Cardiac septum (tissue), 1 donor: ENCODE results near the gene GJD3. TPM values are rescaled to one million over a fixed set of nuclear protein-coding genes. Genes with fewer than 3 reads are reported as not detected.

Experiments
- DNase-seq: peaks from one replicate; pipeline ENCODE4 v3.0.0-alpha.2; 2020; ENCODE audit warnings: low spot score
- intact Hi-C: fragments of 100-400 bp; cut with DNase I; formaldehyde crosslinking; loops from one replicate; pipeline ENCODE4 v1.14.0; 2022
- total RNA-seq: library from RNA; stranded (reverse); fragmentation: NEBNext Ultra II Directional; extraction: Animal tissue kit (Norgen Biotek cat#: 25700); gene quantifications from one replicate; pipeline ENCODE4 v1.2.1, GENCODE V29; 2021
- donor health status: DM: no; HTN: no; CAD: no.

Gene GJD3
- total RNA-seq, 1 donor from 2014 or later, result 2.6 TPM

GRCh38 chr17:40328386-40328766 lies 36.2 kb downstream of the GJD3 start:
- intact Hi-C loops, result no loop called here
- no peak for DNase-seq

GRCh38 chr17:40327735-40328385 lies 36.7 kb downstream of the GJD3 start:
- no peak for DNase-seq
- intact Hi-C loops, result no loop called here

DNA sequence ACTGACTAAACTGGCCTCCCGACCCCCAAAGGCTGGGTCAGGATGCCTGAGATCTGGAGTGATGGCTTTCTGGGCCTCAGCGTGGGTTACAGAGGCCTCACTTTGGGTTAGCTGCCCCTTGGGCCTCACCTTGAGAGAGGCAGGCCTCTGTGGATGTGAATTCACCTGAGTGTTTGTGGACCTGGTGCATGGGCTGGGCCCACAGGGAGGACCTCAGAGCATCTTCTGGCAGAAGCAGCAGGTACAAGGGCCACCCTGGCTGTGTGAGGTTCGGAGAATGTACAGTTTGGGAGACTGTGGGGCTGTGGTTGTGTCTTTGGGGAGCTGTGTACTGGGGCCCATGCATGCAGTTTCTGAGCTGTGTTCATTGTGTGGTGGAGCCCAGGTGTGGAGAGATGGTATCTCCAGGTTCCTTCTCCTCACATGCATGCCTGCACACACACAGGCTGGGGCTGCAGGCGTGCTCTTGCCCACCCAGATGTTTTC lies 37.2 kb downstream of the GJD3 start:
- DNase-seq, result no peak
- intact Hi-C loops, result no loop called here

DNA sequence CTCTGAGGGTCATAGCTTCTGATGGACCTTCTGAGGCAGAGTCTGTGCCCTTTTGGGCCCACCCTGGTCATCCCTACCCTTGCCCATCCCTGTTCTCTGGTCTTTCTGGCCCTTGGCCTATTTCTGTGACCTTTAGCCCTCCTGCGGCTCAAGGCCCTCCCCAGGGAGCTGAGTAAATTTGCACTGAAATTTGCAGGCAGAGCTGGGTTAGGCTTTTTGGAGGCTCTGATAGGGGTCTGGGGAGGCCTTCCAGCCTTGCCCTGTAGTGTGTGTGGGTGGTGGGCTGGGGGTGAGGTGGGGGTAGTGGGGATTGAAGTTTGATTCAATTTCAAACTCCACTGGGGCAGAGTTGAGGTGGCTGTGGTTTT lies 37.7 kb downstream of the GJD3 start:
- intact Hi-C loops, result no loop called here
- no peak for DNase-seq

DNA sequence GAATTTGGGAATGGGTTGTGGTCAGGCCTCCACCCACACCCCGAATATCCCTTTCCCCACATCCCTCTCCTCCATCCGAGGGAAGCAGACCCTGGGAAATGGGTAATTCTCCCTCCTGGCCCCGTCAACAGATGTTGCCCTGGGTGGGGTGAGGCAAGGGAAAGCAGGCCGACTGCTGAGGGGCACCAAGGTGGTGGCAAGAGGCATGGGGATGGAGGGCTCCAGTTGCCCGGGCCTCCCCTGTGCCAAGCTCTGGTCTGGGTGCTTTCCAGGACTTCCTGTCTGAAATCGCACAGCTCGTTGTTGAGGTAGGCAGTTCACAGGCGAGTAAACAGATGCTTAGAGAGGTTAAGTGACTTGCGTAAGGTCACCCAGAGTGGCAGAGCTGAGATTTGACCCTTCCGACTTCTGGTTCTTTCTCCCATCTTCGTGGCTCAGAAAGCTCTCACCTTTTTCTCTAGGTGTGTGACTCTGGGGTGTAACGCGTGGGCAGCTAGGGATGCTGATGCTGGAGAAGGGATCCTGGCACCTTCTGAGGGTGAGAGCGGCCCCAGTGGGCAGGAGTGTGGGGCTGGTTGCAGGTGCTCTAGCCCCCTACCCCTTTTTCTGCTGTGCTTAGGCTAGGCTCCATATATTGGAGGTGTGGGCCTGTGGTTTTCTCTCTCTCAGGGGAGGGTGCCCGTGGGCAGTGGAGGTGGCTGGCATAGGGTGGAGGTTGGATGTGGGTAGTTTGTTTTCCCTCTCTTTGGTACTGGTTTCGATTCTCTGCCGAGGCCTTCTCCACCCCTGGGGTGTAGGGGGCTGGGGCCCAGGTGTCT lies 38.3 kb downstream of the GJD3 start:
- intact Hi-C loops, result no loop called here
- no peak for DNase-seq

DNA sequence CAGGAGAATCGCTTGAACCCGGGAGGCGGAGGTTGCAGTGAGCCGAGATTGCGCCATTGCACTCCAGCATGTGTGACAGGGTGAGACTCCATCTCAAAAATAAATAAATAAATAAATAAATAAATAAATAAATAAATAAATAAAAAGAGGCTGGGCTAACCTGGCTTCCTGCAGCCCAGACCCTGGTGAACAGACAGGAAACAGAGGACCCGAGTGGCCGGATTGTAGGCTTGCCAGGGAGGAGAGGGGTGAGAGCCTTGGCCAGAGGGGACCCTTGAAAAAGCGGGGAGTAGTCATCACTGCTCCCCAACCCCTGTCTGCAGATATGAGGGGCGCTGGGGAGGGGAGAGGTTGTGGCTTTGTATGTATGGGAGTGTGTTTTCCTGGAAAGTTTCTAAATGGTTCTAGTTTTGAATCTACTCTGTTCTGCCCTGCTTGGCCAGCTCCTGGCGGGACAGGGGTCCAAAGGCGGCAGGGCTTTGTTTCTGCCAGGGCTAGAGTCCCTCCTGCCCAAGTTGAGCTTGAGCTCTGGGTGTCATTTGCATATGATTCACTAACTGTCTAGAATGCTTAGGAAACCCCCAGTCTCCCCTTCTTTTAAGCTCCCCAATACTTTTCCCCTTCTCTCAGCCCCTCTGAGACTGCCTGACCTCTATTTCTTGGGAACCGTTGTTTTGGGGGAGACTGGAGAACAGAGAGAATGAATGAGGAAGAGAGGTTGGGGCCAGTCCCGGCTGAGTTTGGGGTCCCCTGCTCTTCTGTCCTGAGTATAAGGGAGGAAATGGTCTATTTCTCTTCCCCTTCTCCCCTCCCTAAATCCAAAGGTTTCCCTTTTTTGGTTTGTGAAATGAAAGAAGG lies 39.2 kb downstream of the GJD3 start:
- intact Hi-C loops, result no loop called here
- DNase-seq, result no peak

DNA sequence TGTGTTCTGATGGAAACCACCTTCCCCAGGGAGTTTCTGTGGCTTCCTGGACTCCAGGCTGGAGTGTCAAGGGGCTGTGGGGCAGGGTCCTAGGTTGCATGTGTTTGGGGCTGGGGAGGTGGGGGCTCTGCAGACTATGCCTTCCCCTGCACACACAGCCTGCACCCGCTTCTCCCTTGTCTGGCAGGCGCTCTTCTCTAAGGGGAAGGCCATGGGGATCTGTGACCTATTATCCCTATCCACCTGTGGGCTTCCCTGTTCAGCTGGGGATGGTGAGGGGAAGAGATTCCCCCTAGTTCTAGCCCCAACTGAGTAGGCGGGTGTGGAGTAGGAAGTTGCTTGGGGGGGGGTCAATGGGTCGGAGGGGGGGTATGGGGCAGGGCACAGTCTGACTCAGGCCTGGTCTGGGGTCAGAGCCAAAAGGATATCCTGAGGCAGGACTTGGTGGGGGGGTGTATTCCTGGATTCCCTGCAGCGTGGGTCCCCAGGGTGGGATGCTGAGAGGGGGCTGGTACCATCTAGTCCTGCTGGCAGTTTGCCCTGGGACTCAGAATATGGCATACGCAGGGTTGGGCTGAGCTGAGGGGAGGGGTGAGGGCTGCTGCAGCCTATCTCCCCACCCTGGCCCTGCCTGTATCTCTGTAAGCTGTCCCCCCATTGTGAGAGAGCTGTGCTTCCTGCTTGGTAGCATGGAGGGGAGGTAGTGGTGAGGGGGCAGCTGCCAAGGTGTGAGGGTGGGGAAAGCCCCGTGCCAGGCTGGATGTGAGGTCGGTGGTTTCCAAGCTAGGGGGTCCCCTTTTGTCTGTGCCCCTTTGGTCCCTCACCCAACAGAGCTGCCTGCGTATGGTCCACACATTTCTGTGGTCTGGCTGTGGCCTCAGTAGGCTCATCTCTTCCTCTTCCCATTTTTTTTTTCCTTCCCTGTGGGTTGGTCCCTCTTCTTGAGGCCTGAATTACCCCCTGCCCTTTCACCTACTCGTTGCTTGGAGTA lies 40.9 kb downstream of the GJD3 start:
- no peak for DNase-seq
- intact Hi-C loops, result no loop called here

GRCh38 chr17:40322358-40323315 lies 41.9 kb downstream of the GJD3 start:
- DNase-seq, result peak; percentile 94
- intact Hi-C loops, result no loop called here

DNA sequence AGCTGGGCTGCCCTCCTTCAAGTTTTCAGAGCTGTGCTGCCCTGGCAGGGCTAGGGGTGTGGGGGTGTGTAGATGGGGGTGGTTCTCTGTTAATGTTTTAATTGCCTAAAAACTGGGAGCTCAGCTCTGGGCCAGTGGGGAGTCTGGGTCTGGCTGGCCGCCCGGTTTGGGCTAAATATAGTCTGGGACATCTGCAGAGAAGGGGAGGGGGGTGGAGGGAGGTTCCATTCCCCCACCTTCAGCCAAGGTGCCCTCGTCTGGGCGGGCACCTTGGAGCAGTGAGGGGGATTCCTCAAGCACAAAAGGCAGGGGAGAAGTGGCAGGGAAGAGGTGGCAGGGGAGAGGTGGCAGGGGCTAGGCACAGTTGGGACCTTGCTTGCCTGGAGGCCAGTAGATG lies 42.6 kb downstream of the GJD3 start:
- no peak for DNase-seq
- intact Hi-C loops, result no loop called here

DNA sequence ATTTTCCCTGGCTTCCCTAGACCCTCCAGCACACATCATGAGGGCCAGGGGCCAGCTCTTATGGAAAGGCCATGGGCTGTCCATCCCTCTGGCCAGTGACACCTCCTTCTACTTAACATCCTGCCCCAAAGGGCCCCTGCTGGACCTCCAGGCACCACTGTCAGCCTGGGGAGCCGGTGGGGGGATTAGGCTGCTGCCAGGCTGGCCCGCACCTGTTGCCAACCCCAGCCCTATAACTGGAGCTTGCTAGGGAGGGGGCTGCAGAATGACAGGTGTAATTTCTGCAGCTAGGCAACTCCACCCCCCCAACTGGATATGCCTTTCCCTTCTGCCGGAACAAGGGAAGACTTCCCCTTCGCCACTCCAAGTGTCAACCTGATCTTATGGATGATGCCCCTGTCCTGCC lies 43.0 kb downstream of the GJD3 start:
- no peak for DNase-seq
- intact Hi-C loops, result no loop called here

DNA sequence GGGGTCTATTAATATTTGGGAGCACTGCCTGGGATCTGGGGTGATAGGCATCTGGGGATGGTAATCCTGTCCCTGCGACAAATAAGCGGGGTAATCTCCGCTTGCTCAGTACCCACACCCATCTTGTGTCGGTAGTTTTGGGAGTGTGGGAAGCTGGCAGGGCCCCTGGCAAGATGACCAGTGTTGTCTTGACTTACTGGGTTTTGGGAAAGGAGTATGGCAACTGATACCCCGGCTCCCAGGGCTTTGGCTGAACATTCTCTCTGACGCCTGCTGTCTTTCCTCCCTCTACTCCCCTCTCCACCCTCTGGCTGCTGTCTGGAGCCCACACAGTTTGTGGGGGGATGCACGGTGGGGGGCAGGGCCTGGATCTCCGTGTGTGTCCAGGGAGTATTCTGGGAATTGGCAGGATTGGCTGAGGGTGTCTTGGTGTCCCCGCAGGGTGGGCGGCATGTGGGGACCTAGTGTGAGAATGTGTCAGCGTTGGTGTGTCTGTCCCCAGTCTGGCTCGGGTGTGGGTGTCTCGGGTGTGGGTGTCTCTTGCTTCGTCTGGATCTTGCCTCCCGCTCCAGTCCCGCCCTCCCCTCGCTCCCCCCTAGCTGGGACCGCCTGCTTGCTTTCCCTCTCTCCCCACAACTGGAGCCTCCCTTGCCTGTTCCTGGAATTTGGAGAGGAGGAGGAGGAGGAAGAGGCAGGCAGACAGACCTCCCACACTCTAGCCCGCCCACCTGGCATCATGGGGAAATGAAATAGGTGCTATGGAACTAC lies 43.6 kb downstream of the GJD3 start:
- intact Hi-C loops, result no loop called here
- DNase-seq, result peak; percentile 81

DNA sequence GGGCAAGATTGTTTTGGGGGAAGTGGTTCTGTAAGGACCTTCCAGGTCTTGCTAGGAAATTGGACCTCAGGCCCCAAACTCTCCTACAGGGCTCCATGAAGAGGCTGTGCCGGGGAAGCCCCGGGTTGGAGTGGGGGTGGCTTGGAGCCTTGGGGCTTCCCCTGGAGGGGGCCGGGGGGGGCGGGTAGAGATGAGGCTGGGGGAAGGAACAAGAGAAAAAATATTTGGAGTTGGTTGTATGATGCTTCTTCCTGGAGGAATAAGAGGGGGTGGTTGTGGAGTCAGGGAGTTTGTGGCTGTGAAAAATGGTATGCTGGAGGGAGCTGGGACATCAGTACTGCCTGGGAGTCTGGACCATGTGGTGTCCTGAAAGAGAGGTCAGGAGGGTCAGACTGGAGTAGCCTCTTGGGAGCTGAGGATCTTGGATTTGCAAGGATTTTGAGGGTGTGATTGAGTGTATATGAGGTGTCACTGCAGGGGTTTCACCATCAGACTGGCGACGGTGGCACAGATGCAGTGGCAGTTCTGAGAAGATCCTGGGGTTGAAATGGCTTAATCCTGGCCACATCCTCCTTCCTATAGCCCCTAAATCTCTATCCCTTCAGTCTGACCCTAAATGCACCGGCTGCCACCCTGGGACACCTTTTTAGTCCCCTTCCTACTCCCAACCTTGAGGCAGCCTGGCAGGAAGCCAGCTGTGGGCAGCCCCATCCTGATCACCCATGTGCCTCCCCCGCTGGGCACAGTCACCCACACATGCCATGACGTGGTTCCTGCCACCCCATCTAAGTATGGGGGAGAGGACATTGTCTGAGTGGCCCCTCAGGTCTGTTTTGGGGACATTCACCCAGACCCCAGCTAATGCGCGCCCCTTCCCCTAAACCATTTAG lies 44.6 kb downstream of the GJD3 start:
- intact Hi-C loops, result no loop called here
- peak; percentile 82 for DNase-seq

DNA sequence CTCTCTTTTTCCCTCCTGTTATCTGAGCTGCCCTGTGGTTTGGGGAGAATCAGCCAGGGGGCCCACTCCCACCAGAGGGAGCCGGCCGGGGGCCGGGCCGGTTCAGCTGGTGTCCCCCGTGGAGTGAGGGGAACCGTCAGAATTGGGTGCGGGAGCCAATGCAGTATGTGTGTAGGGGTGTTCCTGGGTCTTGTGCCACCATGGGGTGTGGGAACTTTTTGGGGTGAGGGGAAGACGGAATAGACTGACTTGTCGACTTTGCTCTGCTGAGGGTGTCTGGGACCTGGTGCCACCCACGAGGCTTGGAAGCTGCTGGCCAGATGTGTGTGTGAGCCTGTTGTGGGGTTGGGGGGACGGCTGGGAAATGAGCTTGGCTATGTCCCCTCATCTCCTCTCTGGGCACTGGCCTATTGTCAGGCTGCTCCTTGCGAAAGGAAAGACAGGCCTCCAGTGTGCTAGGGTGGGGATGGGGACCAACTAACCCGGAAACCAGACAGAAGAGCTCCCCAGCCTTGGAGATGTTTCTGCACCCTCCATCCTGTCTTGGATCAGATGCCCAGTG lies 45.6 kb downstream of the GJD3 start:
- intact Hi-C loops, result no loop called here
- DNase-seq, result peak; percentile 75

- intact Hi-C loops, result loop anchor here (1.0 kb wide), 1 partner anchor 26 kb away; no protein-coding TSS in a partner anchor
- DNase-seq, result peak; percentile 98
Measured at GRCh38 chr17:40317880-40318829, 46.4 kb downstream of the GJD3 start.
